ENCODE results near the gene CYP39A1. TPM values are rescaled to one million over a fixed set of nuclear protein-coding genes. Genes with fewer than 3 reads are reported as not detected.

Gene CYP39A1
- total RNA-seq, 2 experiments from 2014 or later = not detected

DNA sequence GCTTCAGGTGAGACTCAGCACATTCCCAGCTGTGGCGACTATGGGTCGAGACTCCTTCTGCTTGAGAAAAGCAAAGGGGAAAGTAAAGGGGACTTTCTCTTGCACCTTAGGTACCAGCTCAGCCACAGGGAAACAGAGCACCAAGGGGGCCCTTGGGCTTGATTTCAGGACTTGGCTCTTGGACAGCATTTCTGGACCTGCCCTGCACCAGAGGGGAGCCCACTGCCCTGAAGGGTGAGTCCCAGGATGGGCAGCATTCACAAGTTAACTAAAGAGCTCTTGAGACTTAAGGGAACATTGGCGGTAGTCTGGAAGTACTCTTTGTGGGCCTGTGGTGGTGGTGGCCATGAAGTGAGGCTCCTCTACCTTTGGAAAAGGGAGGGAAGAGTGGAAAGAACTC, 111.1 kb downstream of the CYP39A1 start:
- Mint-ChIP-seq H3K27me3 (peaks cover 4% of the 10 kb centered on the region), H3K4me3 (no peak overlapping the region), H3K36me3 (ENCODE audit: low read depth) (no peaks in the 10 kb centered on the region), H3K4me1 (no peaks in the 10 kb centered on the region), H3K9me3 (no peaks in the 10 kb centered on the region), H3K27ac (no peak overlapping the region)
- ChIA-PET CTCF (no interaction called here), POLR2A (no interaction called here)
- DNase-seq = no peak

DNA sequence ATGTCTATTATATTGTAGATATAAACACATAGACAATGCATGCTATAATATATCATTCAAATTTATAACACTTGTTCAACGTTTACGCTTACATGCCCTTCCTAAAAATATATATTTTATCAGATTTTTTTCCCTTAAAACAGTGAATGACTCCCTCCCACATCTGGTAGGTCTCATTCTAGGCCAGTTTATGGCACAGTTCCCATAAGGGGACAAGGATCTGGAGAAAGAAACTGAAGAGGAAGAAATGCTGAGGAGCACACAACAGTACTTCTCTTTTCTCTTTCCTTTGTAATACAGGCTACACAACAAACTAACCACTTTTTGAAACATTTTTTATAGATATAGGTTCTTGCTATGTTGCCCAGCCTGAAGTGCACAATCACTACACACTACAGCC, 112.8 kb downstream of the CYP39A1 start:
- DNase-seq = no peak
- CTCF ChIA-PET = interaction anchor here (0.6 kb wide), 1 partner anchor 161 kb away, joined by 4 read pairs; no protein-coding TSS in a partner anchor
- Mint-ChIP-seq H3K27me3 (peaks cover 4% of the 10 kb centered on the region), H3K4me1 (no peaks in the 10 kb centered on the region), H3K9me3 (no peaks in the 10 kb centered on the region), H3K36me3 (ENCODE audit: low read depth) (no peaks in the 10 kb centered on the region), H3K4me3 (no peak overlapping the region), H3K27ac (no peak overlapping the region)
- POLR2A ChIA-PET = no interaction called here

DNA sequence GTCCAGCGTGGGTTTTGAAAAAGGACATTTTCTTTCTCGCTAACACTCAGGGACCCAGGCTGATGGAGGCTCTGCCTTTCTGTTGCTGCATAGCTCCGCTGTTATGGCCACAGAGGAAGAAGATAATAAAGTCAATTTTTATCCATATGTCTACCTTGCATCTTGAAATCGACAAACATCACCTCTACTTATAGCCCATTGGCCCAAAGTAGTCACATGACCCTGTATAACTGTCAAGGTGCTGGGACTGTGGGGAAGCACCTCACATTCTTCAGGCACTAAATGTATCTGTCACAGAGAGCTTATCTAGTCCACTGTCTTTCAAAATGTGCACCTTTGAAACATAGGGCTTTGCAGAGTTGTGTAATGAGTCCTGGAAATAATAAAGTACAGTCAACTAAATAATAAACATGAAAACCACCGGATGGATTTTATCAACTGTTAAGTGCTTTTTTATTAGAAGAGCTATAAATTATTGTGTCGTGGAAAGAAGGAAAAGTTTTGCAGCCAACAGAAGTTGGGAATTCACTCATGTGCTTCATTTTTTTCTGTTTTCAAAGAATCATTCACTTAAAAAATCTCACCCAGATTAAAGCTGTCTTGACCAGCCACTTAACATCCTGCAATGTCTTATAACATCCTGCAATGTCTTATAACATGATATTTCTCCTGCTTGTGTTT, 113.7 kb downstream of the CYP39A1 start:
- ChIA-PET CTCF (interaction anchor here (0.6 kb wide), 1 partner anchor 161 kb away, joined by 4 read pairs; no protein-coding TSS in a partner anchor), POLR2A (no interaction called here)
- Mint-ChIP-seq H3K36me3 (ENCODE audit: low read depth) (no peaks in the 10 kb centered on the region), H3K27ac (no peak overlapping the region), H3K4me3 (no peak overlapping the region), H3K27me3 (no peaks in the 10 kb centered on the region), H3K9me3 (no peaks in the 10 kb centered on the region), H3K4me1 (no peaks in the 10 kb centered on the region)
- DNase-seq = no peak

DNA sequence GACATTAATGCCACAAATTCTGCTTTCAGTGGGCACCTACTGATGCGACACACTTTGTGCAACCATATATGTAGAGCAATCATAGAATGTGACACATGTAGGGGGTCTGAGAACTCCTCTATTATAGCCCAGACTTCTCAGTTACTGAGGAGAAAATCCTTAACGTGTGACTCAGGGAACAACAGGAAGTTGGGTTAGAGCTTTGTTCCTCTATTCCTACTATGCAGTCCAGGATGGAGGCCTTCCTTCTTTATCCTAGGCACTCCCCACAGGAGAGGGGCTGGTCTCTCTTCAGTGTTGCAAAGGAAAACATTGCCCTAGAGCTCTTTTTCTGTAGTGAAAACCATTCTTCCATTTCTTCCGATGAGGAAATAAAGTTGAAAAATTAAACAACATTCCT, 121.7 kb downstream of the CYP39A1 start:
- POLR2A ChIA-PET = no interaction called here
- peaks cover 5% of the 10 kb centered on the region for H3K27me3 Mint-ChIP-seq
- no peak for DNase-seq
- CTCF ChIA-PET = no interaction called here
- no peak overlapping the region for H3K27ac Mint-ChIP-seq
- no peaks in the 10 kb centered on the region for H3K9me3 Mint-ChIP-seq
- H3K36me3 Mint-ChIP-seq (ENCODE audit: low read depth) = no peaks in the 10 kb centered on the region
- H3K4me1 Mint-ChIP-seq = no peaks in the 10 kb centered on the region
- H3K4me3 Mint-ChIP-seq = no peak overlapping the region

DNA sequence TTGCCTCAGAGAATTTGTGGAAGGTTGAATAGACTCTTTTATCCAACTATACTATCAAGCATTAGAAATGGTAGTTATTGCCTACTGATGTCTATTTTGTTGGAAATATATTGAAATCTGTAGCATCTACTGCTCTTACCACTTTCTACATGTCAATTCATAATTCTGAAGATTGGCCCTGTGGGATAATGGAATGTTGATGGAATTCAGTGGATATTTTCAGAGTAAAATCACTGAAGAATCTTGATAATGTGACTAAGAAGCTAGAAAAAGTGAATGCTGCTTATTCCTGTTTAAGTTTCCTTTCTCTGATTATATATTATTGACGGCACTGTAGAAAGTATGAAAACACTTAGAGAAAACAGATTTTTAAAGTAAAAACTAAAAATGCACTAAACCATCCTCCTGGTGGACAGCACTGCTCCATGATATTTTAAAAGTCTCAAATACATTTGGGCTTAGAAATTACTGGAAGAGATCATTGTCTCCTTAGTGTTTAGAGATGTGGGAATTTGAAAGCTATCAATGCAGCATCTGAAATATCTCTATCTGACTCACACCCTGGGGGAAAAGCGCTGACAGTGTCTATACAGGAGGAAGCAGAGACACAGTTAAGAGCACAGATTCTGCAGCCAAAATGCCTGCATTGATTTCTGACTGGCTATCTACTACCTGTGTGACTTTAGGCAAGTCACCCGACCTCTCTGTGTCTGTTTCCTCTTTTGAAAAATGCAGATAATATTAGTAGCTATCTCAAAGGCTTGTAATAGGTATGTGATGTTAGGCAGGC, 123.5 kb downstream of the CYP39A1 start:
- Mint-ChIP-seq H3K4me1 (no peaks in the 10 kb centered on the region), H3K9me3 (no peaks in the 10 kb centered on the region), H3K27ac (no peak overlapping the region), H3K27me3 (peaks cover 5% of the 10 kb centered on the region), H3K4me3 (no peak overlapping the region), H3K36me3 (ENCODE audit: low read depth) (no peaks in the 10 kb centered on the region)
- CTCF ChIA-PET = interaction anchor here (0.9 kb wide), 1 partner anchor 13 kb away, joined by 3 read pairs; no protein-coding TSS in a partner anchor
- POLR2A ChIA-PET = no interaction called here
- DNase-seq = no peak

DNA sequence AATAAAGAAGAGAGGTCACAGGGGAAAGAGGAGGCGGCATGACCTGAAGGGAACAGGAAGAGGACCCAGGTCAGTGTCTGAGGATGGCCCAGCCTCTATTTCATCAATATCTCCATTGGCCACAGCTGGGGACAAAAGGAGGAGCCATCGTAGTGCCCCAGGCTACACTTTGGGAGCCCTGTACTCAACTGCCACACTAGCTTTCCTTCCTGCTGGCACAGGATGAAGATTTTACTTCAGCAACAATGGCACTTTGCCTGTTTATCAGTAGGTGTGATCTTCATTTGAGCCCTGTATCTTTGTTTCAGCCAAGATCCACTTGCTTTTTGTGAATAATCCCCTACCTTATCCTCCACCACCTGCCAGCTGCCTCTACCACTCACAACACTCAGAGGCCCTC, 126.0 kb downstream of the CYP39A1 start:
- Mint-ChIP-seq H3K9me3 (no peaks in the 10 kb centered on the region), H3K4me1 (no peaks in the 10 kb centered on the region), H3K27me3 (peaks cover 5% of the 10 kb centered on the region), H3K36me3 (ENCODE audit: low read depth) (no peaks in the 10 kb centered on the region), H3K4me3 (no peak overlapping the region), H3K27ac (no peak overlapping the region)
- ChIA-PET CTCF (no interaction called here), POLR2A (no interaction called here)
- no peak for DNase-seq

DNA sequence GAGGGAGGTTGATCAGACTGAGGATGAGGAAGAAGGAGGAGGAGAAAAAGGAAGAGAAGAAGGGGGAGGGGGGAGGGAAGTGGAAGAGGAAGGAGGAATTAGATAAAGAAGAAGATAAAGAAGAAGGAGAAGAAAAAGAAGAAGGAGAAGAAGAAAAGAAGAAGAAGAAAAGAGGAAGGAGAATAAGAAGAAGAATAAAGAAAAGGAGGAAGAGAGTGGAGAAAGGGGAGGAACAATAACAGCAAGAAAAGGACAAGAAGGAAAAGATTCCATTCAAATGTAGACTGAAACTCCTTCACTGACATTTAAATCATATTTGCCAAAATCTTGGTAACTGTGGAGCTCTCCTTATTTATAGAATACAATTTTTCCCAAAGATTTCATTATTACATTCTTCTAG, 127.0 kb downstream of the CYP39A1 start:
- Mint-ChIP-seq H3K9me3 (no peaks in the 10 kb centered on the region), H3K4me1 (no peaks in the 10 kb centered on the region), H3K36me3 (ENCODE audit: low read depth) (no peaks in the 10 kb centered on the region), H3K4me3 (no peak overlapping the region), H3K27ac (no peak overlapping the region), H3K27me3 (peaks cover 5% of the 10 kb centered on the region)
- POLR2A ChIA-PET = no interaction called here
- no peak for DNase-seq
- CTCF ChIA-PET = no interaction called here

DNA sequence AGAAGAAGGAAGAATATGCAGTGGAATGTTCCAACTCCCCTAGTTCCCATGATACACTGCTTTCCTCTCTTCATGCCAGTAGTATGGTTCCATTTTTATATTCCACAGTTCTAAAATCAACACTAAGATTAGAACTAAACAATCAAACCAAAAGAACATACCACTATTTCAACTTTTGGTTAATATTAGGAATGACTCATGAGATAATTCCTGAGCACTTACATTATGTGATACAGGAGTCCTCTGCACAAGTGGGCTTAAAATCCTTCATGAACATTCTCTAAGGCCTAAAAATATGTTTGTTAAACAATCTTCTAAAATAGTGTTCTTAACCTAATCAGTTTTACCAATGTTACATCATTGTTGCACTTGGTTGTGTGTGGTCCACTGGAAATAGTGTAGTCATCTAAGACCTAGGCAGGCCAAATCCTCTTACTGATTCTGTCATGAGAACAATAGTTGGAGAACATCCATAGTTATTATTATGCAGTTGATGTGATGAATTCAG, 131.1 kb downstream of the CYP39A1 start:
- no peak for DNase-seq
- ChIA-PET CTCF (no interaction called here), POLR2A (no interaction called here)
- H3K4me3 Mint-ChIP-seq = no peak overlapping the region
- no peaks in the 10 kb centered on the region for H3K4me1 Mint-ChIP-seq
- no peak overlapping the region for H3K27ac Mint-ChIP-seq
- peaks cover 2% of the 10 kb centered on the region for H3K27me3 Mint-ChIP-seq
- H3K36me3 Mint-ChIP-seq (ENCODE audit: low read depth) = no peaks in the 10 kb centered on the region
- no peaks in the 10 kb centered on the region for H3K9me3 Mint-ChIP-seq

DNA sequence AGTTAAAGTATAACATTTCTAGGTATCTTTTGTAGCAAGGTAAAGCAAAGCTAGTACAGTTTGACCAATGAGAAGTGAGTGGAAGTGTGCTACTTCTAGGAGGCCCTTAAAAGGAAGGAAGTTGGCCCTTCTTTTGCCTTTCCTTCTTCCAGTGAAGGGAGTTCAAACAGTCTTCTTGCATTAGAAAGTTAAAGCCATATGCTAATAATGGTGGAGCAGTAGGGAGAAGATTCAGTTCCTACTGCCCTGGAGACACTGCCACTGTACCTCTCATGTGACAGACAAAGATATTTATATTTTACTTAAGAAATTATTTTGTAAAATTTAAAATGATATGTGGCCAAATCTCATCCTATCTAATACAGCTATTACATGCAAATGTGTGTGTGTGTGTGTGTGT, 135.4 kb downstream of the CYP39A1 start:
- H3K4me1 Mint-ChIP-seq = no peaks in the 10 kb centered on the region
- ChIA-PET CTCF (no interaction called here), POLR2A (no interaction called here)
- H3K27ac Mint-ChIP-seq = no peak overlapping the region
- no peak overlapping the region for H3K4me3 Mint-ChIP-seq
- no peak for DNase-seq
- peaks cover 2% of the 10 kb centered on the region for H3K27me3 Mint-ChIP-seq
- H3K36me3 Mint-ChIP-seq (ENCODE audit: low read depth) = no peaks in the 10 kb centered on the region
- no peaks in the 10 kb centered on the region for H3K9me3 Mint-ChIP-seq

DNA sequence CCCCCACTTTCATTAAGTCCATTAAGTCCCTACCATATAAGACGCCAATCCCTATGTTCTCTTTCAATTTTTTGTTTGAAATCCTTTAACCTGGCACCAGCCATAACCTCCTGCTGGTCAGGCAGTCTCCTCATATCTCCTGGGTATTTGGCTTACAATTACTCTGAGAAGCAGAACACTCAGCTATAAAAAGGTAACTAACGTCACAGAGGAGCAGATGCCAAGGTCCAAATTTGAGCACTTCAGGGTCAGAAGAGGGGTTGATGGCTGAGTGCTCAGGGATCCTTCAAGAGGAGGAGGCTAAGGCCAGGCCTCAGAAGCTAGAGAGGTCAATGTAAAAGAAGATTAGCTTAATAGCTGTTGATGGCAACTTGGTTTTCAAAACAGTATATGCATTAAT, 139.1 kb downstream of the CYP39A1 start:
- Mint-ChIP-seq H3K9me3 (no peaks in the 10 kb centered on the region), H3K27ac (no peak overlapping the region), H3K36me3 (ENCODE audit: low read depth) (no peaks in the 10 kb centered on the region), H3K4me1 (no peaks in the 10 kb centered on the region), H3K4me3 (no peak overlapping the region), H3K27me3 (no peaks in the 10 kb centered on the region)
- POLR2A ChIA-PET = no interaction called here
- DNase-seq = no peak
- CTCF ChIA-PET = no interaction called here

DNA sequence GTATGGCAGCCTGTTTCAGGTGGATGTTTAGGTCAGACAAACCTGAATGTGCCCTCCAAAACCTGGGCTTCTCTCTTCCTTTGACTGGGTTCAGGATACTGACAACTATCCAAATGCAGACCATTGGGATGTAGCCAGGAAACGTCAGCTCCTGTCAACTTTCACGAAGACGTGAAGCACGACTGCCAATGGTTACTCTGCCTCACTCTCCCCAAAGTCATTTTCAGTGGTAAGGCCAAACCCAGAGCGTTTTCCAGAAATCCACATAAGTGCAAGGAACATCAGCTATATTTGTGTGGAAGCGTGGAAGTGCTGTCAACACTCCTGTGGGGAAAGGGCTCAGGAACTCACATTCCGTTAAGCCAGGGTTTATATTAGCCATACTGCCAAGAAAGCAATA, 141.3 kb downstream of the CYP39A1 start:
- POLR2A ChIA-PET = no interaction called here
- H3K9me3 Mint-ChIP-seq = no peaks in the 10 kb centered on the region
- H3K27me3 Mint-ChIP-seq = no peaks in the 10 kb centered on the region
- no peaks in the 10 kb centered on the region for H3K36me3 Mint-ChIP-seq (ENCODE audit: low read depth)
- no peaks in the 10 kb centered on the region for H3K4me1 Mint-ChIP-seq
- CTCF ChIA-PET = no interaction called here
- DNase-seq = no peak
- H3K4me3 Mint-ChIP-seq = no peak overlapping the region
- H3K27ac Mint-ChIP-seq = no peak overlapping the region

DNA sequence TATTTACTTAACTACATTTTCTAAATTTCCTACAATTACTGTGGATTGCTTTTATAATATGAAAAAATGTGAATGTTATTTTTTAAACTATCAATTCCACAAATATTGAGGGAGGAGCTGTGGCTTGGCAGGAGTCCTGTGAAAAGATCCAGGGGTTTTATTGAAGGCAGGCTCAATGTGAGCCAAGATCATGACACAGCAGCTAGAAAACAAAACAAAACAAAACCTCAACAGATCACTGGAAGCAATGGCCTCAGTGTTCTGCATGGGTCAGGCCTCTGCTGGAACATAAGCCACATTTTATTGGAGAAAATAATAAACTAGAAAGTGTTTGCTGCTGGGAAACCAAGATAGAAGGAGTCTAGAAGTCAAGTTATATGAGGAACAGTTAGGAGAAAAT, 142.0 kb downstream of the CYP39A1 start:
- CTCF ChIA-PET = no interaction called here
- POLR2A ChIA-PET = no interaction called here
- H3K36me3 Mint-ChIP-seq (ENCODE audit: low read depth) = no peaks in the 10 kb centered on the region

DNA sequence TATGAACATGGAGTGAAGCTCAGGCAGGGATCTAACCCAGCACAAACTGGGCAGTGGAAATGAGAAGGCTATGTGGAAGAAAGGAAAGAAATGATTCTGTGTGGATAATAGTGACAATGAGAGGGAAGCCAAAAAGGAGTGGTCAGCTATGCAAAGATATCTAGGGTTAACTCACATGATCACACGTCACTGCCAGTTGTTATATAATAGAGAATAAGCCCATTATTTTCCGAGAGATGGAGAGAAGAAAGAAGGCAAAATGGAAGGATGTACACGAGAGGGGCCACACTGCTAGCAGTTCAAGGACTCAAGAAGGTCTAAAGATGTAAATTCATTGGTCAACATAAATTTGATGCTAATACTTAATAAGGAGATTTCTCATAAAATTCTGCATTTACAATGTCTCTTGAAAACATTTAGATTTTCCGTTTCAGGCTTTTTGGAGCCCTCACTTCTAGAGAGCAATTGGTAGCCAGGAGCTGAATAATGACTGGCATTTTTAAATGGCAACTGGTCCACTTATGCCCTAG, 142.6 kb downstream of the CYP39A1 start:
- Mint-ChIP-seq H3K4me1 (no peaks in the 10 kb centered on the region), H3K4me3 (no peak overlapping the region), H3K27me3 (peaks cover 3% of the 10 kb centered on the region), H3K27ac (no peak overlapping the region), H3K36me3 (ENCODE audit: low read depth) (no peaks in the 10 kb centered on the region), H3K9me3 (no peaks in the 10 kb centered on the region)
- CTCF ChIA-PET = no interaction called here
- DNase-seq = no peak
- POLR2A ChIA-PET = no interaction called here

More for the DNA sequence above, 142.0 kb downstream of the CYP39A1 start:
- Mint-ChIP-seq H3K27ac (no peak overlapping the region), H3K4me1 (no peaks in the 10 kb centered on the region), H3K9me3 (no peaks in the 10 kb centered on the region), H3K4me3 (no peak overlapping the region), H3K27me3 (peaks cover under 1% of the 10 kb centered on the region)
- DNase-seq = no peak

DNA sequence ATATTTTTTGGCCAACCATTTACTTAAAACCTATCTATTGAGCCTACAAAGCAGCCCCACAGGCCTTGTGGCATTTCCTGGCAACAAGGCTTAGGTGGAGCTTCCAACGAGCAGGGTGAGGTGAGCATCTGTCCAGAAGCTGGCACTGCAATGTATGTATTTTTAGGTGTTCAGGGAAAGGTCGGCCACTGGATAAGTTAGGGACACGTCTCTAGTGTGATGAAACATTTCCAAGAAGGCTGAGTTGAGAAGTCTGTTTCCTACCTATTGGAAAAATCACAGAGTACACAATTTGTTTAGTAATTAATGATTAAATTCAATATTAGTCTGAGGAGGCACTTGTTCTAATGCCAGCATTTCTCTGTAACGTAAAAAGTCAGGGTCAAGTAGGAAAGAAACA, 143.6 kb downstream of the CYP39A1 start:
- no peaks in the 10 kb centered on the region for H3K4me1 Mint-ChIP-seq
- no peaks in the 10 kb centered on the region for H3K9me3 Mint-ChIP-seq
- ChIA-PET POLR2A (no interaction called here), CTCF (no interaction called here)
- peaks cover 3% of the 10 kb centered on the region for H3K27me3 Mint-ChIP-seq
- H3K4me3 Mint-ChIP-seq = no peak overlapping the region
- DNase-seq = no peak
- no peaks in the 10 kb centered on the region for H3K36me3 Mint-ChIP-seq (ENCODE audit: low read depth)
- no peak overlapping the region for H3K27ac Mint-ChIP-seq

Measured in activated CD4-positive, alpha-beta memory T cell treated with anti-CD3 and anti-CD28 coated beads, Interleukin-2, amount 10 ng/mL, durations not matched to agents 7 days and 5 days (primary cell).